Posterior cingulate gyrus (tissue), 11 donors: ENCODE data around the gene ARL15.

Experiments
- DNase-seq, 10 donors: peaks; one replicate each; pipeline versions ENCODE4 v3.0.0 to v3.0.0-alpha.2; 2020 to 2021; ENCODE audit warnings: mixed read lengths in 3 of 10
- intact Hi-C: fragments of 100-400 bp; cut with DNase I; formaldehyde crosslinking; loops from one replicate; pipeline ENCODE4 v1.15.1; 2023

The ARL15 gene

DNA sequence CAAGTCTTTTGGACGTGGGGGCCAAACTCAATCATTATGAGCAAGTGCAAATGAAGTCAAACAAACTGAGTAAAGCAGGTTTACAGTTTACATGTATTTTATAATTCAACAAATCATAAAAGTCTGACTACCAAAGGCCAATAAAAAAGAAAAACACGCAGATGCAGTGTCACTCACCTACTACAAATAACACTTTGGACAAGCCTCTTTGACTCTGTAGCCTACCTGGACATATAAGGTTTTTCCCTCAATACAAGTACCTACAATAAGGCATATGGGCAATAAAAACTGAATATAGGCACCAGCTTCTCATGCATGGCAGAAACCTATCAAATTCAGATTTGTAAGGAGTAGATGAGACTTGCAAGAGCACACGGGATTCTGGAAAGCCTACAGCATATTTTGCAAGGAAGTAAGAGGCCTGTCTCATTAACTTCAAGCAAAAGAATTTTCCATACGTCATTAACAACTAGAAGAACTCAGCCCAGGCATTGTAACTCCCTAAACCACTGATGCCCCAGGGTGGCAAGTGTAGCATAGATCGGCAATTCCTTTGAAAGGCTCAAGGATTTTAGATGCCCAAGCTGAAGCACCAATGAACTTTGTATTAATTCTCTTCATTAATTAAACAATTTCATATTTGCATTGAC, 21.7 kb downstream of the ARL15 start:
- no peak for DNase-seq
- intact Hi-C loops = no loop called here

DNA sequence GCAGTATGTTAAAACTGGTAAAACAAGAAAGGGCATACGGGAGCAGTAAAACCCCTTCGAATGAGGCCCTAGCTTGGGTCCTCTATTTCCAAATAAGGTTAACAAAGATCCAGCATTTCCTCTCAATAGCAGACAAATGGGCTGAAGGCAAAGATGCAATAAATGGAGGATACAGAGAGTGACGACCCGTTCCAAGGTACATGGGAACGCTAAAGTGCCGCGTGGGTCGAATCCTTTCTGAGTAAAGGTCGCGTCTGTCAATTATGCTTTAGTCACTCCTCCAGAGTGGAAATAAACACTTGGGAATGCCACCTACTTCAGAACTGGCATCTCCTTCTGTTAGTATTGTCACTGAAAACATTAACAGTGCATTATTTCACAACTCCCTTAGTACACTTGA, 24.7 kb downstream of the ARL15 start:
- no peak for DNase-seq
- intact Hi-C loops = no loop called here

DNA sequence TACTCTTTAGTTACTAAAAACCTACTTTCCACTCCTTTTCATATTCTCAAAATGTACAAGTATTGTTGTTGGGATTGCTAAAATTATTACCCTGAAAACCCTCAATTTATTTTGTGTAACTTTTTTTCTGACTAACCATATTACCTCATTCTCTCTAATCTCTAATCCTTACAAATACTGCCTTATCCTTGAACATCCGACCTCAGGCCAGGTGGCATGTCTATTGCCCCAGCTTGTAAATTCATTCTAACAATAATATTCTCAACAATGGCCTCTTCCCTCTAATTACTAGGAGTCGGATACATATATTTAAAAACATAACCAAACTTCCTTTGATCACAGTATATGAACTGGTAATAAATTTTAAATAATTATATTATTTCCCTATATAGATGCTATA, 25.8 kb downstream of the ARL15 start:
- DNase-seq = no peak
- intact Hi-C loops = no loop called here

DNA sequence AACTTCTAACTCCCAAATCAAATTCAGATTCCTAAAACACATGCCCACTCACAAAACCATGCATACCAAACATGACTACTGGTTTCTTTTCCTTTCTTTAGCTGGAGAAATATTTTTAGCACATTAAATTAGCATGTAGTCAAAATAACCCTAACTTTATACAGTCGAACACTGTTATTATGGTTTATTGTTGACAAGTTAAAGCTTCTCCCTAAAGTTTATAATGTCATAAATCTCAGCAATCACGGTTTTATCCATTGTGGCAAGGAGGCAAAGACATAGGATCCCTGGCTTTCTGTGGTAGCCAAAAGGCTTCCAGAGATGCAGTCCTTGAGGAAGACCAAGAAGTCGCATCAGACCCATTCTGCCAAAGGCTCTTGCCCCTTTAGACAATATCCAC, 27.5 kb downstream of the ARL15 start:
- intact Hi-C loops = no loop called here
- no peak for DNase-seq

DNA sequence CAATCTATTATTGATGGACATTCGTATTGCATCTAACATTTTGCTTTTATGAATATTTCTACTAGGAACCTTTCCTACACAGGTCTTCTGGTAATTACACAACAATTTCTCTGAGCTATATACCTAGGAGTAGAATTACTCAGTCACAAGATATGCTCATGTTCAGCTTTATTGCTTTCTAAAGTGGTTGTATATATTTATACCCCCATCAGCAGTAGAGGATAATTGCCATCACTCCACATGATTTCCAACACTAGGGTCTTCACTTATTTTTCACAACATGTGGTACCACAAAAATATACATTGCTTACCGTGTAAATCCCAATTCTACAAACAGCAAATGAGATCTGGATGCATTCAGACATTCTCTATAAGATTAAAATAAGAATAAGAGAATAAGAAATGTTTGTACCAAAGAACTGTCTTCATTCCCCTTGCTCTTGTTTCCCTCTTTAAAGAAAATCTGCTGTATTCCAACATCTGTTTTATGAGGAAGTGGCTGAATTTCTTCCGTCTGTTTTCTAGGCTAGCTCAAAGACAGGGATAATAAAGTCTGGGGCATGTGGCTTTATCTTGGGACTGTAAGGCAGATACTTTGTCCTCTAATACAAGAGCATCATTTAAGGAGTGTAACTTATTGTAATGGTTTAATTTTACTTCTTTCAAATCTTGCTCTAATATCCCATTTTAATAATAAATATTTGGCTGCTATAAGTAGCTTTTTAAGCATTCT, 28.2 kb downstream of the ARL15 start:
- DNase-seq = no peak
- intact Hi-C loops = no loop called here

DNA sequence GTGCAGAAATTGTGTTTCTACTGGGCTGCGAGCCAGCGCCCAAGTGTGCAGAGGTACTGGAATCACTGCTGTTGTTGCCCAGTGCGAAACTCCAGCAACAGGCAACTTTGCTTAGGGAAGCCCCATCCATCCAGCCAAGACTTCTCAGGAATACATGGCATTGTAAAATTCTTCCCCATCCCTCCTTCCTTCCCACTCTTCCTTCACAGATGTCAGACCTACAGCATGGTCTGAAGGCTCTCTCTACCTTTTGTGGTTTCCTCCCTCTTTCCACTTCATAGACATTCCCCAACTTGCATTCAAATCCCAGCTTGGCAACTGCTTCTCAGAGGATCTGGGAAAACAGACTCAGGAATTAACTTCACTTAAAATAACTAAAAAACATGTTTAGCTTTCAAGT, 30.4 kb downstream of the ARL15 start:
- DNase-seq = no peak
- intact Hi-C loops = no loop called here

DNA sequence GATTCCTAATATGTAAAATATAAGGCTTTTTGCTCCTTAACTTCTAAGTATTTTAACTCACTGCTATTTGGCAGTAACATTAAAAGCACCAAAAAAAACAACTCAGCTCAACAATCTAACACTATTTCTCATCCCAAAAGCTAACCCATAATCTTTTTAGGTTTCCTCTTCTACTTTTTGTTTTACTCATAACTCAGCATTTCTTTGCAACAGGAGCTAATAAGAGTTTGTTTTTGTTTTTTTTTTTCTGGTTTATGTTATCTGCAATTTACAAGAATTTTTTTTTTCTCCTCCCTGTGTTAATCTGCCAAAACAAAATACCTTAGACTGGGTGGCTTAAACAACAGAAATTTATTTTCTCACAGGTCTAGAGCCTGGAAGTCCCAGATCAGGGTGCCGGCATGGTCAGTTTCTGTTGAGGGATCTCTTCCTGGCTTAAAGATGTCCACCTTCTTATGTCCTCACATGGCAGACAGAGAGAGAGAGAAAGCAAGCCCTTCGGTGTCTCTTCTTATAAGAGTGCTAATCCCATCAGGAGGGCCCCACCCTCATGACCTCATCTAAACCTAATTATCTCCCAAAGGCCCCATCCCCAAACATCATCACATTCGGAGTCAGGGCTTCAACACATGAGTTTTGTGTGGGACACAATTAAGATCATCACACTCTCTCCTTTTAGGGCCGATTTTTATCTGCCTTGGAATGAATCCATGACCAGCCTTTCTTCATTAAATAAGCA, 31.2 kb downstream of the ARL15 start:
- no peak for DNase-seq
- intact Hi-C loops = no loop called here

DNA sequence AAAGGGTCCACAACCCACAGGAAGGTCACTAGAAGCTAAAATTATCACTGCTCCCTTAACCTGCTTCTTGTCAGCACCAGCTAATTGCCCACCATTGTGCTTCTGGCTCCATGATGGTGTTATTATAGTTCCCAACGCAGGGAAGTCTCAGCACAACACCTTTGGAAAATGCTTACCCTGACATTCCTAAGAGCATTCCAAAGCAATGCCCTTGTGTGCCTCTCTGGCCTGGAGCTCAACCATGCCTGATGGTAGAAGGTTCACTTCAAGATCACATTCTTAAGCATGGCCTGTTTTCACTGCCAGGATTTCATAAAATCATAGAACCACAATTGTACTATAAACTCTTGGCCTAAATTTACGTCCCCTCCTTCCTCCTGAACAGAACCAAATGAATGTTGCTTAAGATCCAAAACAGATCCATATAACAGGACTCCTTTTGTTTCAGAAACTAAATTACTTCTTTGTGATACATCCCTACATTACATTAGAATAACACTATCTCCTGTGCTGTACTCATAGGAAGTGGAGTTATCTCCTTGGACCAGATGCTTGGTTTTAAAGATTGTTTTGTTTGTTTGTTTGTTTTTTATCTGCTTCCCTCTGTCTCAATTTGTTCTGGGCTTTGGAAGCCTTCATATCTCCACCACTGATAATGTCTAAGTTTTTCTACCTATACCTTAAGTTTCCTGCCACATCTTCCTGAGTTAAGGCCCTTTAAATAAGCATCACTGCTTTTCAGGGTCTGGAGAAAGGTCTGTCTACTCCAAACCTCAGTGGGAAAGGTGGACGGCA, 32.1 kb downstream of the ARL15 start:
- intact Hi-C loops = no loop called here

DNA sequence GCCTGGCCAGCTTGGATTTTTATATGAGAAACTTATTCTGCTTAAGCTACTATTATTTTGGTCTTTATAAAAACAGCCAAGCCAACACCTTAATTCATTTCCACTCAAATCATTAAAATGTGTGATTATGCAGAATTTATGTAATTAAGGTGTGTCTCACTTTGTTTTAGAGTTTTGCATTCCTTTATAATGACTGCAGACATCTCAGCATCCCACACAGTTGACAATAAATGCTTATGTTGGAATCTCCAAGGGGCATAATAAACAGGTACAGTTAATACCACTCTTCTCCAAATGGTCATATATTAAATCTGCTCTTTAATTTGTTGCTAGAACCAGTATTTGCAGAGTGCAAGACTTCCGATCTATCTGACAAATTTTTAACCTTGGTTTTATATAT, 34.3 kb downstream of the ARL15 start:
- intact Hi-C loops = no loop called here
- DNase-seq = no peak

More for the DNA sequence above, 32.1 kb downstream of the ARL15 start:
- DNase-seq = no peak

DNA sequence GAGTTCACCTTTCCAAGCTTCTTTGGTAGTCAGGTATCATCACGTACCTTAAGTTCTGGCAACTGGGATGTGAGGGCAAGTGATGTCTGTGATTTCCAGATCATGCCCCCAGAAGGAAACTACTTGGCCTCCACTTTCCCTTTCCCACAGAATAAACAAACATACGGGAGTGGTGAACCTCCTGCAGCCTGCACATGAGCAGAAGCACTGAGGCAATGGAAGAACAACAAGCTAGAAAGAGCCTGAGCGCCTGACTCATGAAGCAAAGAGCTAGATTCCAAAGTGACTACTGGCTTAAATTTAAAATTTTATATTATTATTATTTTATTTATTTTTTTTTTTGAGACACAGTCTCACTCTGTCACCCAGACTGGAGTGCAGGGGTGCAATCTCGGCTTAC, 35.0 kb downstream of the ARL15 start:
- intact Hi-C loops = no loop called here
- DNase-seq = no peak

DNA sequence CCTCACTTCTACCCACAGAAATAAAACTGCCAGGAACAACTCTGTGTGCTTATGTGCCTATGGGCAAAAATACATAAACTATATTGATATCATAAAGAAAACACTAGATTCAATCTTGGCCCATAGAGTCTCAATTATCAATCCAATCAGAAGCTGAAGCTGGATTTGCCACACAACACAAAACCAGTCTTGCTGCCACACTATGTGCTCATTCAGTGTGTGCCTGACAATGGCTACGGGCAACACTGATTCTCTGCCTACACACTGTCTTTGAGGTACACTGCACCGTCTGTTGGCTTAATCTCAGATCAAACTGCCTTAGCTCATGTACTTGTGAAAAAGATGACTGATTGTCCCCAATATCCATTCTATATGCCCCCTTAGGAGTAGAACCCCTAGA, 35.4 kb downstream of the ARL15 start:
- no peak for DNase-seq
- intact Hi-C loops = no loop called here

DNA sequence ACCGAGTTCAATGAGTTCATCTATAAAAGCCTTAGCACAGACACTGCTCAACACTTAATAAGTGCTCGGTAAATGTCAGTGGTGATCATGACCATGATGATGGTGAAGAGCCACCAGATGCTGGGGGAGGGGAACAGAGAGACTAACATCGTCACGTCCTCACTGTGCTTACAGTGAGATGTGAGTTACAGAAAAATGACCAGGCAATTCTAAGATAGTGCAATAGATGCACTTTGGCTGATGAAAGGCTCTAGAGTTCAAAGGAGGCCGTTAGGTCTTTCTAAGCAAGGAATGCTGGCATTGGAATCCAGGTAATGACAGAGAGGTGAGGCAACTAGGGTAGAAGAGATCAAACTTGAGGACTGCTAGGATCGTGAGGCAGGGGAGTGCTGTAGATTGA, 36.7 kb downstream of the ARL15 start:
- intact Hi-C loops = no loop called here
- no peak for DNase-seq

DNA sequence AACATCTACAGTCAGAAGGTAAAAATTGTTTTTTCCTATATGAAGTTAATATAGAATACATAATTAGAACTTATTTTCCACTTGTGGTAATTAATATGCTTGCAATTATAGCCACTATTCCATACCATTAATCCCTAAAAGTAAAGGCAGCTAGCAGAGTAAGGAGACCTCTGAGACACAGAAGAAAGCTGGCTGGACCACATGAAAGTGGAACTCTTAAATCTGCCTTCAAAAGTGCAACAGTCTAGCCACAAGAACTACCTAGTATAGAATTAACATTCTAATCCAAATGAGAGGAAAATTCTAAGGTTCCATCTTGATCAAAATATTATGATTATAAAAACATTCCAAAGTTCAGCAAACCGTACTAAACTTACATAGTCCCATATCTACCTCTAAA, 37.6 kb downstream of the ARL15 start:
- intact Hi-C loops = no loop called here
- DNase-seq = no peak

DNA sequence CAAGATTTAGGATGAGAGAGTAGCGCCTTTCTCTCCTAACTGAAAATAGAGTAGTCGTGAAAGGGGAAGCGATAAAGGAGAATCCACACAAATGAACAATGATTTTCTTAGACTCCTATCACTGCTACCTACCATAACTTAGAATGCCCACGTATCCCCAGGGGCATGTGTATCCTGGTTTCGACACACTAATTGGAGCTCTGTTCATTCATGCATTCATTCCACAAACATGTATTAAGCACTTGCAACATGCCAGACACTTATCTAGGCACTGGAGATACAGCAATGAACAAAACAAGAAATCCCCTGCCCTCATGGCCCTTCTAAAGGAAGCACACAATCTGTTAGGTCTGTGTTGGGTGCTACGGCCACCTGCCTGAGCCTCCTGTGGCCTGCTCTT, 40.0 kb downstream of the ARL15 start:
- intact Hi-C loops = no loop called here
- no peak for DNase-seq

DNA sequence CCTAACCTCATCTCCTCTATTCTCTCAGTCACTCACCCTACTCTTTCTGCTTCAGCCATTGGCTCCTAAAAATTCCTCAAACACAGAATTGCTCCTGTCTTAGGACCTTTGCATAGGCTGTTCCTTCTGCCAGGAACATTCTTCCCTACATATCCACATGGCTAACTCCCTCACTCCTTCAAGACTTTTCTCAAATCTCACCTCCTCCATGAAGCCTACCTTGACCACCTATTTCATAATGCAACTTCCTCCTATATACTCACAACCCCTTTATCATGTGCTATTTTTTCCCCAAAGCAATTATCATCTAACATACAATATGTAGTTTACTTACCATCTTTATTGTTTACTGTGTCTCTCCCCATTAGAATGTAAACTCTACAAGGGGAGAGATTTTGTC, 45.8 kb downstream of the ARL15 start:
- intact Hi-C loops = no loop called here
- DNase-seq = no peak

DNA sequence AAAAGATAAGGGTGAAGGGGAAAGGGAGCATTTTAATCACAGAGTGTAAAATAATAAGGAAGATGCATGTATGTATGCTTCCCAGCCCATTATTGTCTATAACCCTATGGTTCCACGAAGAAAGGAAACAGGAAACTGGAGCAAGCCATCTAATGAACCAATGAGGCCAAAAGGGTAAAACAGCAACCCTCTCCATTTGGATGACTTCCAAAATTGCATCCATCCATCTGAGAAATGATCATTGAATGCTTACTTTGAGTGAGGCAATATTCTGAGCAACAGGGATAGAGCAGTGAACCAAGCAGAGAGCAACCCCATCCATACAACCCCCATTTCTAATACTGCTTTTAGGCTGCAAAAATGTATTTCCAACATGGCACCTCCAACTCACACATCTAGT, 46.9 kb downstream of the ARL15 start:
- DNase-seq = no peak
- intact Hi-C loops = no loop called here

DNA sequence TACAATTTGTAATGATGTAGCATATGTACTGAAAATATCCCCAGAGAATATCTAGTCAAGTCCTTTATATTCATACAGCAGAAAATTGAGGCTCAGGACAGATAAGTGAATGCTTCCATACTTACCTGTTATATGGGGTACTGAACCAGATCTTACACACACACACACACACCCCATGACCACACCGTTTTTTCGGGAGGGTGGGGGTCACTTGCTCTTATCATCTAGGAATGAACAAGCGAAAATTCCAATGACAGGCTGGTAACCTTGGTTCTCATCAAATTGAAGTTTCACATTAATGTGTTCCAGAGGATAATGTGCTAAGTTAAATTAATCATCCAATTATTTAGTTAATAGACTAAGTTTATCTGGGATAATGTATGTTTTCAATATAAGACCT, 48.8 kb downstream of the ARL15 start:
- no peak for DNase-seq
- intact Hi-C loops = no loop called here

DNA sequence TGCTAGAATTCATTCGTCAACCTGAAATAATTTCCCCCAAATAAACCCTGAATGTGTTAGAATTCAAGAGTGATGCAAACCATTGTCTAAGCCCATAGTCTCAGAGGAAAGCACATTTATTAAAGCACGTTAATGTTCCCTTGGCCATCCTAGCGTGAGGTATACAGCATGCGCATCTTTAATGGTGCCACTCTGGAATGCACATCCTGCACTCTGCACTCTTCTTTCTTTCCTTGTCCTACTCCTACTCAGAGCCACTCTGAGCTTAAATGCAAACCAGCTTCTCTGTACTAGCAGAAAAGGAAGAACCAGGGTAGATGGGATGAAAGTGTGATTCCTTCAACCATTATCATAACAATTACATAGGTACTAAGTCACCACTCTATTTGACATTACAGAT, 50.4 kb downstream of the ARL15 start:
- intact Hi-C loops = no loop called here
- no peak for DNase-seq

DNA sequence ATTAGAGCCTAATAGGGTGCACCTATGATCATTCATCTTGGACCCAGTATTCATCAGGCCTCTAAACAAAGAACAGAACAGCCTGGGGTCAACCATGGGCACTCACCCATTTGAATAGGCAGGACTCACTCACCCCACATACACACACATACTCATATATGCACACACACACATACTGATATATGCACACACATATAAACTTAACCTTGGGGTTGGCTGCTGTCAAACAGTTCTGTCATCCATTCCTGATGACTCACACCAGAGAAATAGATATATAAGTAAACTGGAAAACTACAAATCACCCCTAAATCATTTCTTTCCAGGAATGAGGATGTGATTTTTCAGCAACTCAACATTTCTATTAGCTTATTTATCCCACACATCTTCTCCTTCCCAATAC, 51.3 kb downstream of the ARL15 start:
- intact Hi-C loops = no loop called here
- no peak for DNase-seq

DNA sequence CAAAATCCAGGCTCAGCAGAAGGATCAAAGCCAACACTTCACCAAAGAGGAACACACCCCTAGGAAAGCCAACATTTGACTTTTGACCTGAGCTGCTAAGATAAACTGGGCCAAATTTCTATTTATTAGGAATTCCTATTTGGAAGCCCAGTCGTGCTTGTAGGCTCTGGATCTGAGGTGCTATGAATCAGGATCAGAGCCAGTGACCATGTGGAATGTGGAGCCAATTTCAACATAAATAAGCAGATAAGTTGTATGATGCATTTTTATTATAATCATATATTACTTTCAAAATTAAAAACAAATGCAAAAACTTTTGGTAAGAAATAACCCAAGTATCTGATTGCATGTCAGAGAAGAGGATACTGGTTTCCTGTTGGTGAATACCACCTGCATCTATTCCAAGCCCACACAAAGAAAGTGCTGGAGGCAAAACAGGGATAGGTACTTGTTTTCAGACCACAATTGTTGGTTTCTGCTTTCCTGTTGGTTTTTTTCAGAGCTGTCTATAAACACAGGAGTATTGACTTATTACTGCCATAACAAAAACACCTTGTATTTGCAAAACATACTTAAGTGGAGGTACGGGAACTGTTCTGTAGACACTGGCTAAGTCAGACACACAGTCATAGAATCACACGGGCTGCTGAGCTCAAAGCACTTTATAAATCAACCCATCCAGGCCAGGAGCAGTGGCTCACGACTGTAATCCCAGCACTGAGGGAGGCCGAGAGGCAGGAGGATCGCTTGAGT, 52.8 kb downstream of the ARL15 start:
- DNase-seq = no peak
- intact Hi-C loops = no loop called here
